Stimulated activated memory B cell treated with anti-CD40 and anti-IgM and Interleukin-4, amounts not matched to agents 10 μg/mL and 1 μg/mL and 100 μg/mL, for 72 hours (primary cell): ENCODE measurements around the gene NTM.

ENCODE experiments used
- ATAC-seq: fragments of 150-1000 bp; cut with Tn5 transposase; 2 replicates; pipeline ENCODE4 v1.10.0; 2021
- H3K27ac Mint-ChIP-seq: one replicate; pipeline ENCODE4 v1.8.0; 2022; ENCODE audit warnings: mild to moderate bottlenecking, mixed read lengths
- H3K27me3 Mint-ChIP-seq: one replicate; pipeline ENCODE4 v1.8.0; 2022; ENCODE audit warnings: mixed read lengths
- H3K36me3 Mint-ChIP-seq: one replicate; pipeline ENCODE4 v1.8.0; 2022; ENCODE audit warnings: mixed read lengths
- H3K4me1 Mint-ChIP-seq: one replicate; pipeline ENCODE4 v1.8.0; 2022; ENCODE audit warnings: mixed read lengths
- H3K4me3 Mint-ChIP-seq: one replicate; pipeline ENCODE4 v1.8.0; 2022; ENCODE audit warnings: mild to moderate bottlenecking, moderate library complexity, mixed read lengths
- H3K9me3 Mint-ChIP-seq: one replicate; pipeline ENCODE4 v1.8.0; 2022; ENCODE audit warnings: mixed read lengths

NTM gene

GRCh38 chr11:131913267-131913666 lies 542.9 kb downstream of the NTM start:
- peaks cover 39% of the 10 kb centered on the region for H3K27me3 Mint-ChIP-seq
- H3K4me3 Mint-ChIP-seq, result no peak overlapping the region
- H3K36me3 Mint-ChIP-seq, result no peaks in the 10 kb centered on the region

GRCh38 chr11:131914361-131914774 lies 544.0 kb downstream of the NTM start:
- Mint-ChIP-seq H3K4me1 (no peaks in the 10 kb centered on the region), H3K27ac (no peak overlapping the region), H3K27me3 (peaks cover 36% of the 10 kb centered on the region), H3K9me3 (no peaks in the 10 kb centered on the region), H3K4me3 (no peak overlapping the region), H3K36me3 (no peaks in the 10 kb centered on the region)
- ATAC-seq, result no peak

More at GRCh38 chr11:131913267-131913666, 542.9 kb downstream of the NTM start:
- no peak overlapping the region for H3K27ac Mint-ChIP-seq
- no peaks in the 10 kb centered on the region for H3K9me3 Mint-ChIP-seq
- H3K4me1 Mint-ChIP-seq, result no peaks in the 10 kb centered on the region
- ATAC-seq, result no peak

- H3K4me1 Mint-ChIP-seq, result no peaks in the 10 kb centered on the region
- H3K36me3 Mint-ChIP-seq, result no peaks in the 10 kb centered on the region
- peaks cover 19% of the 10 kb centered on the region for H3K27me3 Mint-ChIP-seq
- ATAC-seq, result no peak
- no peak overlapping the region for H3K4me3 Mint-ChIP-seq
- H3K27ac Mint-ChIP-seq, result no peak overlapping the region
- no peaks in the 10 kb centered on the region for H3K9me3 Mint-ChIP-seq
These were observed 546.2 kb downstream of the NTM start for GRCh38 chr11:131916638-131917037.

GRCh38 chr11:131917634-131918384 lies 547.4 kb downstream of the NTM start:
- Mint-ChIP-seq H3K9me3 (no peaks in the 10 kb centered on the region), H3K36me3 (no peaks in the 10 kb centered on the region), H3K4me1 (no peaks in the 10 kb centered on the region), H3K4me3 (no peak overlapping the region), H3K27ac (no peak overlapping the region), H3K27me3 (peaks cover 8% of the 10 kb centered on the region)
- peak; percentile 34 for ATAC-seq

- no peaks in the 10 kb centered on the region for H3K36me3 Mint-ChIP-seq
- H3K4me3 Mint-ChIP-seq, result no peak overlapping the region
- H3K4me1 Mint-ChIP-seq, result no peaks in the 10 kb centered on the region
- no peaks in the 10 kb centered on the region for H3K9me3 Mint-ChIP-seq
- H3K27me3 Mint-ChIP-seq, result no peaks in the 10 kb centered on the region
- no peak for ATAC-seq
- no peak overlapping the region for H3K27ac Mint-ChIP-seq
These were observed 548.2 kb downstream of the NTM start for GRCh38 chr11:131918663-131919062.

GRCh38 chr11:131922220-131922619 lies 551.8 kb downstream of the NTM start:
- no peak overlapping the region for H3K27ac Mint-ChIP-seq
- peaks cover 4% of the 10 kb centered on the region for H3K9me3 Mint-ChIP-seq
- H3K27me3 Mint-ChIP-seq, result no peaks in the 10 kb centered on the region
- no peak overlapping the region for H3K4me3 Mint-ChIP-seq
- H3K36me3 Mint-ChIP-seq, result no peaks in the 10 kb centered on the region
- ATAC-seq, result no peak
- H3K4me1 Mint-ChIP-seq, result no peaks in the 10 kb centered on the region

GRCh38 chr11:131923309-131923708 lies 552.9 kb downstream of the NTM start:
- Mint-ChIP-seq H3K27ac (no peak overlapping the region), H3K9me3 (peaks cover 4% of the 10 kb centered on the region), H3K27me3 (no peaks in the 10 kb centered on the region), H3K4me3 (no peak overlapping the region), H3K4me1 (no peaks in the 10 kb centered on the region), H3K36me3 (no peaks in the 10 kb centered on the region)
- ATAC-seq, result no peak

- H3K4me1 Mint-ChIP-seq, result no peaks in the 10 kb centered on the region
- H3K9me3 Mint-ChIP-seq, result peaks cover 8% of the 10 kb centered on the region
- H3K4me3 Mint-ChIP-seq, result no peak overlapping the region
- H3K36me3 Mint-ChIP-seq, result no peaks in the 10 kb centered on the region
- peak; percentile 34 for ATAC-seq
- H3K27ac Mint-ChIP-seq, result no peak overlapping the region
- H3K27me3 Mint-ChIP-seq, result no peaks in the 10 kb centered on the region
These were observed 553.6 kb downstream of the NTM start for GRCh38 chr11:131924001-131924400.

- Mint-ChIP-seq H3K4me3 (no peak overlapping the region), H3K9me3 (peaks cover 8% of the 10 kb centered on the region), H3K36me3 (no peaks in the 10 kb centered on the region), H3K27ac (no peak overlapping the region), H3K4me1 (no peaks in the 10 kb centered on the region), H3K27me3 (no peaks in the 10 kb centered on the region)
- ATAC-seq, result no peak
These were observed 554.2 kb downstream of the NTM start for GRCh38 chr11:131924457-131925201.

- H3K9me3 Mint-ChIP-seq, result peaks cover 8% of the 10 kb centered on the region
- H3K4me1 Mint-ChIP-seq, result no peaks in the 10 kb centered on the region
- no peaks in the 10 kb centered on the region for H3K27me3 Mint-ChIP-seq
- no peak for ATAC-seq
- H3K36me3 Mint-ChIP-seq, result no peaks in the 10 kb centered on the region
- no peak overlapping the region for H3K27ac Mint-ChIP-seq
- no peak overlapping the region for H3K4me3 Mint-ChIP-seq
These were observed 555.4 kb downstream of the NTM start for GRCh38 chr11:131925829-131926228.

GRCh38 chr11:131928992-131929391 lies 558.6 kb downstream of the NTM start:
- H3K4me1 Mint-ChIP-seq, result no peaks in the 10 kb centered on the region
- no peak for ATAC-seq
- no peaks in the 10 kb centered on the region for H3K36me3 Mint-ChIP-seq
- peaks cover 8% of the 10 kb centered on the region for H3K9me3 Mint-ChIP-seq
- H3K27ac Mint-ChIP-seq, result no peak overlapping the region
- no peak overlapping the region for H3K4me3 Mint-ChIP-seq
- H3K27me3 Mint-ChIP-seq, result no peaks in the 10 kb centered on the region

GRCh38 chr11:131932584-131933325 lies 562.3 kb downstream of the NTM start:
- Mint-ChIP-seq H3K36me3 (no peaks in the 10 kb centered on the region), H3K27ac (no peak overlapping the region), H3K4me1 (no peaks in the 10 kb centered on the region), H3K27me3 (no peaks in the 10 kb centered on the region), H3K9me3 (peaks cover 4% of the 10 kb centered on the region), H3K4me3 (no peak overlapping the region)
- ATAC-seq, result no peak

- H3K27ac Mint-ChIP-seq, result no peak overlapping the region
- H3K4me3 Mint-ChIP-seq, result no peak overlapping the region
- H3K36me3 Mint-ChIP-seq, result no peaks in the 10 kb centered on the region
- H3K9me3 Mint-ChIP-seq, result peaks cover 4% of the 10 kb centered on the region
- ATAC-seq, result no peak
- H3K27me3 Mint-ChIP-seq, result no peaks in the 10 kb centered on the region
- no peaks in the 10 kb centered on the region for H3K4me1 Mint-ChIP-seq
These were observed 563.6 kb downstream of the NTM start for GRCh38 chr11:131934006-131934405.

GRCh38 chr11:131938351-131938751 lies 567.9 kb downstream of the NTM start:
- no peak for ATAC-seq
- Mint-ChIP-seq H3K4me1 (no peaks in the 10 kb centered on the region), H3K27ac (no peak overlapping the region), H3K4me3 (no peak overlapping the region), H3K27me3 (no peaks in the 10 kb centered on the region), H3K36me3 (no peaks in the 10 kb centered on the region), H3K9me3 (peaks cover 4% of the 10 kb centered on the region)

GRCh38 chr11:131940126-131940525 lies 569.7 kb downstream of the NTM start:
- no peak for ATAC-seq
- no peaks in the 10 kb centered on the region for H3K4me1 Mint-ChIP-seq
- no peak overlapping the region for H3K27ac Mint-ChIP-seq
- H3K4me3 Mint-ChIP-seq, result no peak overlapping the region
- no peaks in the 10 kb centered on the region for H3K36me3 Mint-ChIP-seq
- peaks cover 4% of the 10 kb centered on the region for H3K9me3 Mint-ChIP-seq
- no peaks in the 10 kb centered on the region for H3K27me3 Mint-ChIP-seq
